Sigmoid colon (tissue), 4 donors: ENCODE results near the gene SYAP1.

ENCODE experiments used
- CTCF ChIP-seq, 4 experiments: fragments of 450-650 bp in 3 of 4; fragments of 200-600 bp in 1 of 4; IDR thresholded peaks; one replicate each; pipeline ENCODE4 v1.5.1; 2016 to 2019; ENCODE audit warnings: antibody characterized with exemption in 4 of 4, mild to moderate bottlenecking in 3 of 4, moderate library complexity in 2 of 4
- EP300 ChIP-seq, 4 donors: sonication (generic); formaldehyde crosslinking; IDR thresholded peaks; one replicate each; pipeline ENCODE4 v1.6.1; 2017; ENCODE audit warnings: antibody characterized with exemption in 4 of 4
- POLR2A ChIP-seq, 2 donors: fragments of 450-650 bp; IDR thresholded peaks; one replicate each; pipeline ENCODE4 v1.6.1; 2016; ENCODE audit warnings: antibody characterized with exemption in 2 of 2, mild to moderate bottlenecking in 2 of 2, moderate library complexity in 2 of 2
- POLR2AphosphoS5 ChIP-seq, 4 donors: sonication (generic); formaldehyde crosslinking; IDR thresholded peaks; one replicate each; pipeline ENCODE4 v1.6.1; 2017; ENCODE audit warnings: antibody characterized with exemption in 4 of 4

GRCh38 chrX:16783452-16783851 lies 64.0 kb downstream of the SYAP1 start:
- no peak for TF ChIP-seq CTCF (IDR thresholded peaks at IDR 0.05)
- TF ChIP-seq POLR2A (IDR thresholded peaks at IDR 0.05): no peak
- TF ChIP-seq POLR2AphosphoS5 (IDR thresholded peaks at IDR 0.05): no peak
- no peak for TF ChIP-seq EP300 (IDR thresholded peaks at IDR 0.05)
